GM21529 (cell line): ENCODE measurements around the gene TELO2.
A peak's percentile ranks its signal among the peaks of the same experiment; 100 is the strongest.
"Not testable (repeated sequence)": the region's sequence is repeated elsewhere in the genome, so short reads cannot be mapped to it uniquely, and the experiment has no call there.

Experiments used
- ATAC-seq: cut with Tn5 transposase; IDR thresholded peaks from one replicate; pipeline ENCODE4 v1.9.1; 2021; ENCODE audit not compliant: unreplicated experiment

TELO2 gene

GRCh38 chr16:1475552-1476114, 17.5 kb upstream of the TELO2 start:
- no peak for ATAC-seq

GRCh38 chr16:1477033-1477432, 16.1 kb upstream of the TELO2 start:
- ATAC-seq = no peak

GRCh38 chr16:1478937-1479336, 14.2 kb upstream of the TELO2 start:
- ATAC-seq = not testable (repeated sequence)

- no peak for ATAC-seq
Measured at GRCh38 chr16:1481906-1482835, 11.0 kb upstream of the TELO2 start.

- ATAC-seq = no peak
Measured at GRCh38 chr16:1485847-1486496, 7.2 kb upstream of the TELO2 start.

GRCh38 chr16:1486551-1487390, 6.4 kb upstream of the TELO2 start:
- ATAC-seq = no peak

- ATAC-seq = no peak
Measured at GRCh38 chr16:1487395-1488053, 5.6 kb upstream of the TELO2 start.

- no peak for ATAC-seq
Measured at GRCh38 chr16:1488054-1488601, 5.0 kb upstream of the TELO2 start.

- no peak for ATAC-seq
Measured at GRCh38 chr16:1488619-1489018, 4.5 kb upstream of the TELO2 start, which contains the start of gene PTX4. TSS of gene PTX4 (minus strand) at chr16:1488944. CDS start at chr16:1488909, 35 bp downstream.

GRCh38 chr16:1489077-1489476, 4.1 kb upstream of the TELO2 start:
- ATAC-seq = no peak

- no peak for ATAC-seq
Measured at GRCh38 chr16:1491327-1491726, 1.8 kb upstream of the TELO2 start.

GRCh38 chr16:1492082-1492922, 858 bp upstream of the TELO2 start:
- no peak for ATAC-seq

GRCh38 chr16:1493746-1494094, 560 bp downstream of the TELO2 start:
- peak; percentile 15 for ATAC-seq

GRCh38 chr16:1494129-1494640, 1.0 kb downstream of the TELO2 start:
- ATAC-seq = no peak

- no peak for ATAC-seq
Measured at GRCh38 chr16:1494711-1495110, 1.6 kb downstream of the TELO2 start.

- ATAC-seq = no peak
Measured at GRCh38 chr16:1495211-1495888, 2.2 kb downstream of the TELO2 start.

GRCh38 chr16:1495889-1496262, 2.7 kb downstream of the TELO2 start:
- ATAC-seq = no peak

GRCh38 chr16:1496464-1496863, 3.3 kb downstream of the TELO2 start:
- ATAC-seq = no peak
